Ecto neural progenitor cell (in vitro differentiated cells): ENCODE results near the gene SDCCAG8.
"Not testable (repeated sequence)": the region's sequence is repeated elsewhere in the genome, so short reads cannot be mapped to it uniquely, and the experiment has no call there.

Experiments used
- DNase-seq: peaks from one replicate; pipeline ENCODE4 v3.0.0-alpha.2; 2018; ENCODE audit warnings: low spot score

SDCCAG8 gene

GRCh38 chr1:243332440-243332839, 76.6 kb downstream of the SDCCAG8 start:
- no peak for DNase-seq

- DNase-seq: no peak
These were observed 79.5 kb downstream of the SDCCAG8 start for GRCh38 chr1:243335292-243335691.

- DNase-seq: no peak
These were observed 80.3 kb downstream of the SDCCAG8 start for GRCh38 chr1:243336163-243336562.

- not testable (repeated sequence) for DNase-seq
These were observed 83.0 kb downstream of the SDCCAG8 start for GRCh38 chr1:243338848-243339247.

GRCh38 chr1:243341074-243341473, 85.2 kb downstream of the SDCCAG8 start:
- no peak for DNase-seq

GRCh38 chr1:243343970-243344937, 88.4 kb downstream of the SDCCAG8 start:
- DNase-seq: no peak

- DNase-seq: no peak
These were observed 89.4 kb downstream of the SDCCAG8 start for GRCh38 chr1:243345205-243345604.

- no peak for DNase-seq
These were observed 90.2 kb downstream of the SDCCAG8 start for GRCh38 chr1:243346016-243346415.

GRCh38 chr1:243346468-243346867, 90.6 kb downstream of the SDCCAG8 start:
- no peak for DNase-seq

- no peak for DNase-seq
These were observed 92.5 kb downstream of the SDCCAG8 start for GRCh38 chr1:243348331-243348730.

GRCh38 chr1:243349128-243349527, 93.3 kb downstream of the SDCCAG8 start:
- no peak for DNase-seq

- DNase-seq: no peak
These were observed 95.5 kb downstream of the SDCCAG8 start for GRCh38 chr1:243351337-243351736.

GRCh38 chr1:243354511-243355153, 98.8 kb downstream of the SDCCAG8 start:
- DNase-seq: no peak

GRCh38 chr1:243363832-243364231, 108.0 kb downstream of the SDCCAG8 start:
- DNase-seq: no peak

- DNase-seq: no peak
These were observed 108.5 kb downstream of the SDCCAG8 start for GRCh38 chr1:243364330-243364729.

- no peak for DNase-seq
These were observed 109.0 kb downstream of the SDCCAG8 start for GRCh38 chr1:243364866-243365265.

- no peak for DNase-seq
These were observed 111.5 kb downstream of the SDCCAG8 start for GRCh38 chr1:243367314-243367713.

GRCh38 chr1:243374412-243374811, 118.6 kb downstream of the SDCCAG8 start:
- DNase-seq: no peak

GRCh38 chr1:243375596-243375995, 119.8 kb downstream of the SDCCAG8 start:
- DNase-seq: no peak

GRCh38 chr1:243378669-243379068, 122.8 kb downstream of the SDCCAG8 start:
- DNase-seq: no peak

- no peak for DNase-seq
These were observed 123.4 kb downstream of the SDCCAG8 start for GRCh38 chr1:243379208-243379607.

GRCh38 chr1:243379706-243380105, 123.9 kb downstream of the SDCCAG8 start:
- DNase-seq: no peak

GRCh38 chr1:243388276-243388675, 132.4 kb downstream of the SDCCAG8 start:
- no peak for DNase-seq
